IPS-20b (cell line): Measurements from ENCODE around the gene HDX.
"Not testable (repeated sequence)": the region's sequence is repeated elsewhere in the genome, so short reads cannot be mapped to it uniquely, and the experiment has no call there.

Experiments
- H3K27ac ChIP-seq: one replicate; pipeline ENCODE4 v1.5.1; 2013; ENCODE audit warnings: low read length
- H3K27me3 ChIP-seq: 2 replicates; pipeline ENCODE4 v1.6.1; 2013; ENCODE audit warnings: mild to moderate bottlenecking, low read length, inconsistent platforms; ENCODE audit not compliant: insufficient read depth
- H3K36me3 ChIP-seq: 2 replicates; pipeline ENCODE4 v1.6.1; 2013; ENCODE audit warnings: low read depth, mild to moderate bottlenecking, inconsistent platforms, low read length, moderate library complexity; ENCODE audit not compliant: insufficient read depth
- H3K4me1 ChIP-seq: 2 replicates; pipeline ENCODE4 v1.6.1; 2013; ENCODE audit warnings: mild to moderate bottlenecking, control low read depth, inconsistent platforms, low read length, moderate library complexity; ENCODE audit not compliant: insufficient read depth
- H3K4me3 ChIP-seq: 2 replicates; pipeline ENCODE4 v1.5.1; 2013; ENCODE audit warnings: mild to moderate bottlenecking, low read length, inconsistent platforms
- H3K9ac ChIP-seq: 2 replicates; pipeline ENCODE4 v1.6.1; 2013; ENCODE audit warnings: low read depth, mild to moderate bottlenecking, inconsistent platforms, low read length, moderate library complexity
- H3K9me3 ChIP-seq: 2 replicates; pipeline ENCODE4 v1.6.1; 2013; ENCODE audit warnings: mild to moderate bottlenecking, low read depth, low read length, inconsistent platforms; ENCODE audit not compliant: insufficient read depth

HDX gene

GRCh38 chrX:84501798-84502628 lies at the start of gene HDX:
TSS of gene HDX (minus strand) at chrX:84502453. CDS start at chrX:84475397, 27,056 bp downstream.
- peak within 1 kb of the TSS; percentile 47 for H3K27ac ChIP-seq
- no peaks in the 10 kb centered on the region for H3K27me3 ChIP-seq
- no peaks in the 10 kb centered on the region for H3K4me1 ChIP-seq
- H3K9ac ChIP-seq: peak within 1 kb of the TSS; percentile 95
- H3K4me3 ChIP-seq: peak within 1 kb of the TSS; percentile 86
- H3K36me3 ChIP-seq: no peaks in the 10 kb centered on the region
- no peaks in the 10 kb centered on the region for H3K9me3 ChIP-seq

- not testable (repeated sequence) for H3K27ac ChIP-seq, H3K9ac ChIP-seq, H3K4me1 ChIP-seq, H3K27me3 ChIP-seq, H3K4me3 ChIP-seq, H3K36me3 ChIP-seq
- H3K9me3 ChIP-seq: peaks cover 13% of the 10 kb centered on the region
Observed at GRCh38 chrX:84541315-84541714, 39.1 kb upstream of the HDX start.

GRCh38 chrX:84537627-84538026 lies 35.4 kb upstream of the HDX start:
- H3K36me3 ChIP-seq, H3K27ac ChIP-seq, H3K27me3 ChIP-seq, H3K9ac ChIP-seq, H3K4me1 ChIP-seq, H3K4me3 ChIP-seq: not testable (repeated sequence)
- peaks cover 13% of the 10 kb centered on the region for H3K9me3 ChIP-seq

- no peak overlapping the region for H3K9ac ChIP-seq
- peaks cover 7% of the 10 kb centered on the region; the same call in 1 of the 2 replicates for H3K36me3 ChIP-seq
- H3K9me3 ChIP-seq: no peaks in the 10 kb centered on the region
- H3K27ac ChIP-seq: no peak overlapping the region
- H3K4me3 ChIP-seq: no peak overlapping the region
- H3K4me1 ChIP-seq: no peaks in the 10 kb centered on the region
- H3K27me3 ChIP-seq: no peaks in the 10 kb centered on the region
Observed at GRCh38 chrX:84488426-84488825, 13.8 kb downstream of the HDX start.

GRCh38 chrX:84487365-84488353 lies 14.6 kb downstream of the HDX start:
- Histone ChIP-seq H3K4me3 (no peak overlapping the region), H3K27me3 (no peaks in the 10 kb centered on the region)

GRCh38 chrX:84479086-84479485 lies 23.2 kb downstream of the HDX start:
- no peak overlapping the region for H3K9ac ChIP-seq
- H3K36me3 ChIP-seq: peaks cover 3% of the 10 kb centered on the region; the same call in 1 of the 2 replicates
- H3K27ac ChIP-seq: no peak overlapping the region
- no peak overlapping the region for H3K4me3 ChIP-seq
- H3K4me1 ChIP-seq: no peaks in the 10 kb centered on the region
- H3K27me3 ChIP-seq: no peaks in the 10 kb centered on the region
- H3K9me3 ChIP-seq: no peaks in the 10 kb centered on the region

More at GRCh38 chrX:84487365-84488353, 14.6 kb downstream of the HDX start:
- no peak overlapping the region for H3K27ac ChIP-seq
- no peaks in the 10 kb centered on the region for H3K9me3 ChIP-seq
- H3K4me1 ChIP-seq: no peaks in the 10 kb centered on the region
- no peak overlapping the region for H3K9ac ChIP-seq
- H3K36me3 ChIP-seq: peaks cover 9% of the 10 kb centered on the region; the same call in 1 of the 2 replicates

GRCh38 chrX:84477114-84477513 lies 25.1 kb downstream of the HDX start:
- H3K27me3 ChIP-seq: no peaks in the 10 kb centered on the region
- H3K9me3 ChIP-seq: no peaks in the 10 kb centered on the region
- no peak overlapping the region for H3K4me3 ChIP-seq
- no peaks in the 10 kb centered on the region for H3K36me3 ChIP-seq
- H3K9ac ChIP-seq: no peak overlapping the region
- no peak overlapping the region for H3K27ac ChIP-seq
- H3K4me1 ChIP-seq: no peaks in the 10 kb centered on the region

GRCh38 chrX:84475596-84475995 lies 26.7 kb downstream of the HDX start:
- Histone ChIP-seq H3K9me3 (no peaks in the 10 kb centered on the region), H3K4me1 (no peaks in the 10 kb centered on the region)

GRCh38 chrX:84475101-84475500 lies 27.2 kb downstream of the HDX start:
- Histone ChIP-seq H3K27ac (no peak overlapping the region), H3K4me1 (no peaks in the 10 kb centered on the region), H3K36me3 (no peaks in the 10 kb centered on the region), H3K27me3 (no peaks in the 10 kb centered on the region), H3K9ac (no peak overlapping the region), H3K9me3 (no peaks in the 10 kb centered on the region), H3K4me3 (no peak overlapping the region)

More at GRCh38 chrX:84475596-84475995, 26.7 kb downstream of the HDX start:
- Histone ChIP-seq H3K27ac (no peak overlapping the region), H3K27me3 (no peaks in the 10 kb centered on the region), H3K36me3 (no peaks in the 10 kb centered on the region), H3K9ac (no peak overlapping the region), H3K4me3 (no peak overlapping the region)

GRCh38 chrX:84469226-84469625 lies 33.0 kb downstream of the HDX start:
- H3K4me3 ChIP-seq: no peak overlapping the region
- peaks cover 12% of the 10 kb centered on the region; the same call in 1 of the 2 replicates for H3K36me3 ChIP-seq
- no peak overlapping the region for H3K27ac ChIP-seq
- no peak overlapping the region for H3K9ac ChIP-seq
- no peaks in the 10 kb centered on the region for H3K27me3 ChIP-seq
- no peaks in the 10 kb centered on the region for H3K9me3 ChIP-seq
- no peaks in the 10 kb centered on the region for H3K4me1 ChIP-seq

GRCh38 chrX:84467898-84468297 lies 34.4 kb downstream of the HDX start:
- no peak overlapping the region for H3K9ac ChIP-seq
- H3K27me3 ChIP-seq: no peaks in the 10 kb centered on the region
- H3K4me1 ChIP-seq: no peaks in the 10 kb centered on the region
- H3K9me3 ChIP-seq: no peaks in the 10 kb centered on the region
- H3K36me3 ChIP-seq: peaks cover 12% of the 10 kb centered on the region; the same call in 1 of the 2 replicates
- no peak overlapping the region for H3K4me3 ChIP-seq
- H3K27ac ChIP-seq: no peak overlapping the region
